Osteoblast (primary cell): ENCODE data around the gene SPIRE1. TPM values are rescaled to one million over a fixed set of nuclear protein-coding genes. Genes with fewer than 3 reads are reported as not detected.

Source experiments
- DNase-seq: peaks from one replicate; pipeline ENCODE4 v3.0.0; 2011; ENCODE audit warnings: low spot score, mixed read lengths; ENCODE audit not compliant: insufficient read length; ENCODE audit errors: missing footprints
- H2AFZ ChIP-seq: 2 replicates; pipeline ENCODE4 v1.6.0; 2011; ENCODE audit warnings: mild to moderate bottlenecking, low read length
- H3K27ac ChIP-seq: 2 replicates; pipeline ENCODE4 v1.5.1; 2011; ENCODE audit warnings: mild to moderate bottlenecking, low read depth, low read length, moderate library complexity
- H3K27me3 ChIP-seq: 2 replicates; pipeline ENCODE4 v1.6.0; 2012; ENCODE audit warnings: mild to moderate bottlenecking, control low read depth, inconsistent platforms, low read length, moderate library complexity; ENCODE audit not compliant: insufficient read depth
- H3K36me3 ChIP-seq: 2 replicates; pipeline ENCODE4 v1.5.1; 2011; ENCODE audit warnings: mild to moderate bottlenecking, low read length, control low read depth, moderate library complexity; ENCODE audit not compliant: insufficient read depth
- H3K4me1 ChIP-seq: 2 replicates; pipeline ENCODE4 v1.5.1; 2011; ENCODE audit warnings: mild to moderate bottlenecking, low read length, control low read depth, moderate library complexity; ENCODE audit not compliant: insufficient read depth
- H3K4me2 ChIP-seq: 2 replicates; pipeline ENCODE4 v1.6.0; 2011; ENCODE audit warnings: mild to moderate bottlenecking, low read length; ENCODE audit not compliant: insufficient read depth
- H3K4me3 ChIP-seq: fragments of 200-600 bp; sonication (generic); 3 replicates; pipeline ENCODE4 v1.5.1; 2012; ENCODE audit warnings: mild to moderate bottlenecking, low read length, inconsistent platforms; ENCODE audit not compliant: insufficient read depth
- H3K79me2 ChIP-seq: 2 replicates; pipeline ENCODE4 v1.6.0; 2012; ENCODE audit warnings: mild to moderate bottlenecking, low read length, control low read depth, inconsistent platforms; ENCODE audit not compliant: insufficient read depth
- H3K9me3 ChIP-seq: 2 replicates; pipeline ENCODE4 v1.5.1; 2011; ENCODE audit warnings: low read depth, low read length, control low read depth
- H4K20me1 ChIP-seq: 2 replicates; pipeline ENCODE4 v1.6.0; 2012; ENCODE audit warnings: mild to moderate bottlenecking, low read length, control low read depth; ENCODE audit not compliant: insufficient read depth
- total RNA-seq: library from RNA; depleted of rRNA; stranded (reverse); fragments of >200 nt; gene quantifications from 2 replicates; pipeline ENCODE4 v1.2.3, GENCODE V29; 2012
- TF ChIP-seq, protein P1 (sequence below): IDR thresholded peaks from 2 replicates; pipeline ENCODE4 v1.5.1; 2011; ENCODE audit warnings: mild to moderate bottlenecking, low read depth, low read length, moderate library complexity; ENCODE audit errors: extremely low read depth

The SPIRE1 gene
- total RNA-seq, 1 donor, result 64.4 TPM

- H3K4me1 ChIP-seq, result peaks cover 16% of the 10 kb centered on the region
- peaks cover 6% of the 10 kb centered on the region for H4K20me1 ChIP-seq
- TF ChIP-seq, protein P1, sequence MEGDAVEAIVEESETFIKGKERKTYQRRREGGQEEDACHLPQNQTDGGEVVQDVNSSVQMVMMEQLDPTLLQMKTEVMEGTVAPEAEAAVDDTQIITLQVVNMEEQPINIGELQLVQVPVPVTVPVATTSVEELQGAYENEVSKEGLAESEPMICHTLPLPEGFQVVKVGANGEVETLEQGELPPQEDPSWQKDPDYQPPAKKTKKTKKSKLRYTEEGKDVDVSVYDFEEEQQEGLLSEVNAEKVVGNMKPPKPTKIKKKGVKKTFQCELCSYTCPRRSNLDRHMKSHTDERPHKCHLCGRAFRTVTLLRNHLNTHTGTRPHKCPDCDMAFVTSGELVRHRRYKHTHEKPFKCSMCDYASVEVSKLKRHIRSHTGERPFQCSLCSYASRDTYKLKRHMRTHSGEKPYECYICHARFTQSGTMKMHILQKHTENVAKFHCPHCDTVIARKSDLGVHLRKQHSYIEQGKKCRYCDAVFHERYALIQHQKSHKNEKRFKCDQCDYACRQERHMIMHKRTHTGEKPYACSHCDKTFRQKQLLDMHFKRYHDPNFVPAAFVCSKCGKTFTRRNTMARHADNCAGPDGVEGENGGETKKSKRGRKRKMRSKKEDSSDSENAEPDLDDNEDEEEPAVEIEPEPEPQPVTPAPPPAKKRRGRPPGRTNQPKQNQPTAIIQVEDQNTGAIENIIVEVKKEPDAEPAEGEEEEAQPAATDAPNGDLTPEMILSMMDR, result no peak
- no peaks in the 10 kb centered on the region for H3K36me3 ChIP-seq
- no peaks in the 10 kb centered on the region for H3K9me3 ChIP-seq
- H3K27ac ChIP-seq, result no peak overlapping the region
- no peak for DNase-seq
- H3K4me3 ChIP-seq, result no peak overlapping the region
- peaks cover 71% of the 10 kb centered on the region for H3K79me2 ChIP-seq
- H3K4me2 ChIP-seq, result no peak overlapping the region
- no peak overlapping the region for H2AFZ ChIP-seq
- no peaks in the 10 kb centered on the region for H3K27me3 ChIP-seq
Observed at GRCh38 chr18:12592597-12593127, 65.2 kb downstream of the SPIRE1 start.

DNA sequence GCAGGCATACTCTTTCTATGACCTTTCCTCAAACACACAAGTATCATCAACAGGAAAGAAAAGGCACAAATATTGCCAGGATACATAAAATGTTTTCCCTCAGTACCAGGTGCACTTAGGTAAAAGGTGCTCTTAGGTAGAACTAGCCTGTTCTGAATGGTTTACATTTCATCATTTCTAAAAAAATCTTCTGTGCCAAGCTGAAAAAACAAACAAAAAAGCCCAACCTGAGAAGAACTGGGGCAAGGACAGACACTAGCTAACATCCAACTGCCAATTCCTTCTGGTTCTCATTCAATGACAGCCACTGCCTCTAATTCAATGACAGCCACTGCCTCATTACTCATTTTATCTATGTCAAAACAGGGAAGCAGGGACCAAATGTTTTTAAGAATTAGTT lies 68.5 kb downstream of the SPIRE1 start:
- DNase-seq, result no peak
- Histone ChIP-seq H3K36me3 (no peaks in the 10 kb centered on the region), H3K27me3 (no peaks in the 10 kb centered on the region), H3K4me2 (no peak overlapping the region), H3K4me1 (peaks cover 5% of the 10 kb centered on the region), H3K4me3 (no peak overlapping the region), H4K20me1 (peaks cover 6% of the 10 kb centered on the region), H2AFZ (no peak overlapping the region), H3K9me3 (no peaks in the 10 kb centered on the region), H3K27ac (no peak overlapping the region), H3K79me2 (peaks cover 69% of the 10 kb centered on the region)
- TF ChIP-seq, protein P1, result no peak

DNA sequence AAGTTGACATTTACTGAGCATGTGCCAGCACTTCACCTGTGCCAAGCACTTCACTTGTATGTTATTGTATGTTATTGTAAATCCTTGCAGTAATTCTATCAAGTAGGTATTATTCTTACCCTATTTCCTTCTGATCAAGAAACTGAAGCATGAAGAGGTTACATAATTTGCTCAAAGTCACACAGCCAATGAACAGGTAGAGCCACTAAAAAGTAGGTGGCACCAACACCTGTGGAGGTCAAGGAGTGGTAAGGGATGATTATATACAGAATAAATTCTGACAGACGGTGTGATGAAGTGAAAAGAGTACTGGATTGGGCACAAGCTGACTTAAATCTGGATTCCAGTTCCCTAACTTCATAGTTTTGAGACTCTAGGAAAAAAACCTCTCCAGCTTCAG lies 71.0 kb downstream of the SPIRE1 start:
- Histone ChIP-seq H3K79me2 (peaks cover 63% of the 10 kb centered on the region), H3K4me3 (no peak overlapping the region), H3K9me3 (no peaks in the 10 kb centered on the region), H3K4me2 (no peak overlapping the region), H3K27ac (no peak overlapping the region), H3K36me3 (no peaks in the 10 kb centered on the region), H4K20me1 (peaks cover 3% of the 10 kb centered on the region), H3K27me3 (no peaks in the 10 kb centered on the region), H2AFZ (no peak overlapping the region), H3K4me1 (no peaks in the 10 kb centered on the region)
- no peak for DNase-seq
- TF ChIP-seq, protein P1, result no peak

GRCh38 chr18:12585218-12585617 lies 72.7 kb downstream of the SPIRE1 start:
- H3K36me3 ChIP-seq, result no peaks in the 10 kb centered on the region
- TF ChIP-seq, protein P1, result no peak
- no peak overlapping the region for H3K4me2 ChIP-seq
- H2AFZ ChIP-seq, result no peak overlapping the region
- no peaks in the 10 kb centered on the region for H3K27me3 ChIP-seq
- peak; percentile 32 for DNase-seq
- H3K79me2 ChIP-seq, result peaks cover 62% of the 10 kb centered on the region
- no peaks in the 10 kb centered on the region for H3K4me1 ChIP-seq
- no peak overlapping the region for H3K27ac ChIP-seq
- no peak overlapping the region for H3K4me3 ChIP-seq
- H4K20me1 ChIP-seq, result peaks cover 8% of the 10 kb centered on the region
- no peaks in the 10 kb centered on the region for H3K9me3 ChIP-seq
